ENCODE results near the gene VWA8. TPM values are rescaled to one million over a fixed set of nuclear protein-coding genes. Genes with fewer than 3 reads are reported as not detected.
"Not testable (repeated sequence)": the region's sequence is repeated elsewhere in the genome, so short reads cannot be mapped to it uniquely, and the experiment has no call there.

The VWA8 gene
- polyA plus RNA-seq, 1 donor: 11.6 TPM

GRCh38 chr13:41762796-41763195, 198.1 kb downstream of the VWA8 start:
- H3K27ac ChIP-seq (ENCODE audit: low read length): no peak overlapping the region
- no peaks in the 10 kb centered on the region for H3K9me3 ChIP-seq (ENCODE audit: control insufficient read depth, low read depth, low read length)
- DNase-seq: no peak
- H3K4me3 ChIP-seq (ENCODE audit: low read length): no peak overlapping the region
- H3K4me1 ChIP-seq (ENCODE audit: control insufficient read depth, insufficient read depth, low read length): no peaks in the 10 kb centered on the region
- H3K27me3 ChIP-seq (ENCODE audit: control insufficient read depth, insufficient read depth, low read length): no peaks in the 10 kb centered on the region
- H3K36me3 ChIP-seq (ENCODE audit: control insufficient read depth, insufficient read depth, low read length): no peaks in the 10 kb centered on the region
- 100% methylated on average over 2 of the region's 5 CpGs for WGBS (ENCODE audit: insufficient coverage, low lambda C conversion rate)

- no peaks in the 10 kb centered on the region for H3K9me3 ChIP-seq (ENCODE audit: control insufficient read depth, low read depth, low read length)
- WGBS (ENCODE audit: insufficient coverage, low lambda C conversion rate): 100% methylated on average over 1 of the region's 1 CpG
- no peaks in the 10 kb centered on the region for H3K36me3 ChIP-seq (ENCODE audit: control insufficient read depth, insufficient read depth, low read length)
- no peak overlapping the region for H3K4me3 ChIP-seq (ENCODE audit: low read length)
- no peaks in the 10 kb centered on the region for H3K27me3 ChIP-seq (ENCODE audit: control insufficient read depth, insufficient read depth, low read length)
- H3K4me1 ChIP-seq (ENCODE audit: control insufficient read depth, insufficient read depth, low read length): no peaks in the 10 kb centered on the region
- DNase-seq: no peak
- no peak overlapping the region for H3K27ac ChIP-seq (ENCODE audit: low read length)
These were observed 204.6 kb downstream of the VWA8 start for GRCh38 chr13:41756198-41756880.

GRCh38 chr13:41751734-41752445, 209.0 kb downstream of the VWA8 start:
- H3K36me3 ChIP-seq (ENCODE audit: control insufficient read depth, insufficient read depth, low read length): no peaks in the 10 kb centered on the region
- no peak for DNase-seq
- WGBS (ENCODE audit: insufficient coverage, low lambda C conversion rate): no CpG with 5 or more reads among the region's 3 CpGs
- no peaks in the 10 kb centered on the region for H3K27me3 ChIP-seq (ENCODE audit: control insufficient read depth, insufficient read depth, low read length)
- H3K4me1 ChIP-seq (ENCODE audit: control insufficient read depth, insufficient read depth, low read length): no peaks in the 10 kb centered on the region
- H3K27ac ChIP-seq (ENCODE audit: low read length): no peak overlapping the region
- H3K9me3 ChIP-seq (ENCODE audit: control insufficient read depth, low read depth, low read length): no peaks in the 10 kb centered on the region
- no peak overlapping the region for H3K4me3 ChIP-seq (ENCODE audit: low read length)

- Histone ChIP-seq H3K36me3 (ENCODE audit: control insufficient read depth, insufficient read depth, low read length) (no peaks in the 10 kb centered on the region), H3K27ac (ENCODE audit: low read length) (no peak overlapping the region), H3K9me3 (ENCODE audit: control insufficient read depth, low read depth, low read length) (no peaks in the 10 kb centered on the region), H3K27me3 (ENCODE audit: control insufficient read depth, insufficient read depth, low read length) (no peaks in the 10 kb centered on the region), H3K4me3 (ENCODE audit: low read length) (no peak overlapping the region), H3K4me1 (ENCODE audit: control insufficient read depth, insufficient read depth, low read length) (no peaks in the 10 kb centered on the region)
- 60% methylated on average over 1 of the region's 2 CpGs for WGBS (ENCODE audit: insufficient coverage, low lambda C conversion rate)
- DNase-seq: no peak
These were observed 209.6 kb downstream of the VWA8 start for GRCh38 chr13:41751277-41751676.

- DNase-seq: no peak
- Histone ChIP-seq H3K9me3 (ENCODE audit: control insufficient read depth, low read depth, low read length) (no peaks in the 10 kb centered on the region), H3K4me3 (ENCODE audit: low read length) (no peak overlapping the region), H3K27me3 (ENCODE audit: control insufficient read depth, insufficient read depth, low read length) (no peaks in the 10 kb centered on the region), H3K4me1 (ENCODE audit: control insufficient read depth, insufficient read depth, low read length) (no peaks in the 10 kb centered on the region), H3K27ac (ENCODE audit: low read length) (no peak overlapping the region), H3K36me3 (ENCODE audit: control insufficient read depth, insufficient read depth, low read length) (no peaks in the 10 kb centered on the region)
- 100% methylated on average over 2 of the region's 2 CpGs for WGBS (ENCODE audit: insufficient coverage, low lambda C conversion rate)
These were observed 214.7 kb downstream of the VWA8 start for GRCh38 chr13:41746259-41746658.

GRCh38 chr13:41745496-41745895, 215.4 kb downstream of the VWA8 start:
- H3K4me3 ChIP-seq (ENCODE audit: low read length); H3K27ac ChIP-seq (ENCODE audit: low read length); H3K36me3 ChIP-seq (ENCODE audit: control insufficient read depth, insufficient read depth, low read length); H3K4me1 ChIP-seq (ENCODE audit: control insufficient read depth, insufficient read depth, low read length); H3K27me3 ChIP-seq (ENCODE audit: control insufficient read depth, insufficient read depth, low read length); H3K9me3 ChIP-seq (ENCODE audit: control insufficient read depth, low read depth, low read length); DNase-seq: not testable (repeated sequence)
- WGBS (ENCODE audit: insufficient coverage, low lambda C conversion rate): no CpG with 5 or more reads among the region's 3 CpGs

- H3K36me3 ChIP-seq (ENCODE audit: control insufficient read depth, insufficient read depth, low read length): no peaks in the 10 kb centered on the region
- no peaks in the 10 kb centered on the region for H3K27me3 ChIP-seq (ENCODE audit: control insufficient read depth, insufficient read depth, low read length)
- H3K27ac ChIP-seq (ENCODE audit: low read length): no peak overlapping the region
- no peaks in the 10 kb centered on the region for H3K9me3 ChIP-seq (ENCODE audit: control insufficient read depth, low read depth, low read length)
- no peak for DNase-seq
- H3K4me1 ChIP-seq (ENCODE audit: control insufficient read depth, insufficient read depth, low read length): no peaks in the 10 kb centered on the region
- no CpG with 5 or more reads among the region's 4 CpGs for WGBS (ENCODE audit: insufficient coverage, low lambda C conversion rate)
- H3K4me3 ChIP-seq (ENCODE audit: low read length): no peak overlapping the region
These were observed 217.9 kb downstream of the VWA8 start for GRCh38 chr13:41742917-41743552.

- Histone ChIP-seq H3K9me3 (ENCODE audit: control insufficient read depth, low read depth, low read length) (no peaks in the 10 kb centered on the region), H3K36me3 (ENCODE audit: control insufficient read depth, insufficient read depth, low read length) (no peaks in the 10 kb centered on the region), H3K27ac (ENCODE audit: low read length) (no peak overlapping the region), H3K4me1 (ENCODE audit: control insufficient read depth, insufficient read depth, low read length) (no peaks in the 10 kb centered on the region), H3K27me3 (ENCODE audit: control insufficient read depth, insufficient read depth, low read length) (no peaks in the 10 kb centered on the region), H3K4me3 (ENCODE audit: low read length) (no peak overlapping the region)
- DNase-seq: no peak
- 100% methylated on average over 1 of the region's 4 CpGs for WGBS (ENCODE audit: insufficient coverage, low lambda C conversion rate)
These were observed 220.4 kb downstream of the VWA8 start for GRCh38 chr13:41740479-41740878.

GRCh38 chr13:41722684-41723535, 238.0 kb downstream of the VWA8 start:
- H3K4me1 ChIP-seq (ENCODE audit: control insufficient read depth, insufficient read depth, low read length): no peaks in the 10 kb centered on the region
- DNase-seq: no peak
- 92% methylated on average over 3 of the region's 4 CpGs for WGBS (ENCODE audit: insufficient coverage, low lambda C conversion rate)
- peaks cover 15% of the 10 kb centered on the region for H3K36me3 ChIP-seq (ENCODE audit: control insufficient read depth, insufficient read depth, low read length)
- no peaks in the 10 kb centered on the region for H3K9me3 ChIP-seq (ENCODE audit: control insufficient read depth, low read depth, low read length)
- H3K4me3 ChIP-seq (ENCODE audit: low read length): no peak overlapping the region
- no peaks in the 10 kb centered on the region for H3K27me3 ChIP-seq (ENCODE audit: control insufficient read depth, insufficient read depth, low read length)
- H3K27ac ChIP-seq (ENCODE audit: low read length): no peak overlapping the region
